Measurements from ENCODE around the gene CHD2. TPM values are rescaled to one million over a fixed set of nuclear protein-coding genes. Genes with fewer than 3 reads are reported as not detected.
A peak's percentile ranks its signal among the peaks of the same experiment; 100 is the strongest.

The CHD2 gene
- total and polyA plus RNA-seq, 4 donors: 13.9 to 90.2 (median 49.4) TPM

DNA sequence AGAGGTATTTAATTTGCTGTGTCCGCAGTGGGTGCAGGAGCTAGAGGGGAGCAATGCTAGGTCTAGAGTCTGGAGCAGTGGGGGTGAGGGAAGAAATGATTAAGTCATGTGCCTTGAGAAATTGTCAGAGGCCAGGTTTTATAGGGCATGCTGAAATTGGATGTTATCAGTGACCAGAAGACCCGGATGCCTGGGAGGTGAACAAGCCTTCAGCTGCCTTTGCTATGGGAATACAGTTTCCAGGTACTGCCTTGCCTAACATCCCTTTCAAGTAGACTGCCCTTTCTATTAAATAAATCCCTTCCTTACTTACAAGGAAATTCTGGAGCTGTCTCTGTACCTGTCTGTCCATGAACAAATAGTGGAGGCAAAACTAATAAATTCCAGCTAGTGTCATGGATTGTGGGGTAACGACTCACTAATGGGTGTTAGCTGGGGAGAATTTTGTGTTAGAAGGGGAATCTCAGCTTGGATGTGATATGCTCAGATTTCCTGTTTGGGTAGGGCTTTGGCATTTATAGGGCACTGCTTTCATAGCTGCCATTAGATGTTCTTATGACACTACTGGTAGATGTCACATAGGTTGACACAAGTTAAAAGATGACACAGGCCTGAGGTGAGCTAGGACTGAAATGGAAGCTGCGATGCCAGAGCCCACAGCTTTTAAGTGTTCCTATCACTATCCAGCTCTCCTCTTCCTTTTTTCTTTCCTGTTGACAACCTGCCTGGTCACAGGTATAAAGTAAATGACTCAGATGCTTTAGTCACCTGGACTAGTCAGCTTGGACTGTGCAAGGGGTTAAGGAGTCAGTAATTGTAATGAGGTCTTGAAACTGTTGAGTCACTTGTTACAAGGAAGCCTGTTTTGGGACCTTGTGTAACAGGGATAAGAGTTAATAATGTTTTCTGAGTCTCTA lies 21.3 kb downstream of the CHD2 start:
- no peak for DNase-seq (ENCODE audit: low spot score)
- Histone ChIP-seq H3K9ac (ENCODE audit: low read depth in 1 of 2, low read length in 2 of 2) (no peak overlapping the region), H3K4me1 (ENCODE audit: control insufficient read depth in 4 of 4, insufficient read depth in 4 of 4, low read length in 3 of 4) (peaks cover 6 to 43% (median 12%) of the 10 kb centered on the region in 4 donors)

More for the DNA sequence above, 21.3 kb downstream of the CHD2 start:
- H3K27ac ChIP-seq (ENCODE audit: low read depth in 1 of 2, low read length in 2 of 2): peak overlapping the region; percentile 56 to 66
- no peaks in the 10 kb centered on the region for H3K27me3 ChIP-seq (ENCODE audit: control insufficient read depth in 4 of 4, insufficient read depth in 4 of 4, low read length in 3 of 4)
- no peaks in the 10 kb centered on the region for H3K9me3 ChIP-seq (ENCODE audit: control insufficient read depth in 4 of 4, low read length in 3 of 4)
- 86% methylated on average over 4 of the region's 4 CpGs for WGBS
- H3K36me3 ChIP-seq (ENCODE audit: control insufficient read depth in 4 of 4, insufficient read depth in 3 of 4, low read depth in 1 of 4, low read length in 3 of 4): peaks cover 2 to 26% (median 13%) of the 10 kb centered on the region in 4 donors
- TF ChIP-seq, protein P1, sequence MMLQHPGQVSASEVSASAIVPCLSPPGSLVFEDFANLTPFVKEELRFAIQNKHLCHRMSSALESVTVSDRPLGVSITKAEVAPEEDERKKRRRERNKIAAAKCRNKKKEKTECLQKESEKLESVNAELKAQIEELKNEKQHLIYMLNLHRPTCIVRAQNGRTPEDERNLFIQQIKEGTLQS (IDR thresholded peaks at IDR 0.05): no peak
- TF ChIP-seq, protein P2, sequence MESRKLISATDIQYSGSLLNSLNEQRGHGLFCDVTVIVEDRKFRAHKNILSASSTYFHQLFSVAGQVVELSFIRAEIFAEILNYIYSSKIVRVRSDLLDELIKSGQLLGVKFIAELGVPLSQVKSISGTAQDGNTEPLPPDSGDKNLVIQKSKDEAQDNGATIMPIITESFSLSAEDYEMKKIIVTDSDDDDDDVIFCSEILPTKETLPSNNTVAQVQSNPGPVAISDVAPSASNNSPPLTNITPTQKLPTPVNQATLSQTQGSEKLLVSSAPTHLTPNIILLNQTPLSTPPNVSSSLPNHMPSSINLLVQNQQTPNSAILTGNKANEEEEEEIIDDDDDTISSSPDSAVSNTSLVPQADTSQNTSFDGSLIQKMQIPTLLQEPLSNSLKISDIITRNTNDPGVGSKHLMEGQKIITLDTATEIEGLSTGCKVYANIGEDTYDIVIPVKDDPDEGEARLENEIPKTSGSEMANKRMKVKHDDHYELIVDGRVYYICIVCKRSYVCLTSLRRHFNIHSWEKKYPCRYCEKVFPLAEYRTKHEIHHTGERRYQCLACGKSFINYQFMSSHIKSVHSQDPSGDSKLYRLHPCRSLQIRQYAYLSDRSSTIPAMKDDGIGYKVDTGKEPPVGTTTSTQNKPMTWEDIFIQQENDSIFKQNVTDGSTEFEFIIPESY (IDR thresholded peaks at IDR 0.05): no peak
- TF ChIP-seq GABPA (IDR thresholded peaks at IDR 0.05 in 1 of 2, conservative IDR thresholded peaks at IDR 0.05 in 1 of 2) (no peak), JUND (IDR thresholded peaks at IDR 0.05) (no peak), HNF4A (conservative IDR thresholded peaks at IDR 0.05) (no peak), FOXA1 (IDR thresholded peaks at IDR 0.05) (no peak), HNF4G (IDR thresholded peaks at IDR 0.05) (no peak), NR2F2 (IDR thresholded peaks at IDR 0.05) (no peak), FOXA2 (IDR thresholded peaks at IDR 0.05) (no peak), SP1 (IDR thresholded peaks at IDR 0.05) (no peak), YY1 (IDR thresholded peaks at IDR 0.05) (no peak), EGR1 (IDR thresholded peaks at IDR 0.05; ENCODE audit: low read depth in 2 of 2) (no peak), RAD21 (IDR thresholded peaks at IDR 0.05) (no peak), RXRA (IDR thresholded peaks at IDR 0.05) (no peak), TAF1 (conservative IDR thresholded peaks at IDR 0.05) (no peak)
- TF ChIP-seq, protein P3, sequence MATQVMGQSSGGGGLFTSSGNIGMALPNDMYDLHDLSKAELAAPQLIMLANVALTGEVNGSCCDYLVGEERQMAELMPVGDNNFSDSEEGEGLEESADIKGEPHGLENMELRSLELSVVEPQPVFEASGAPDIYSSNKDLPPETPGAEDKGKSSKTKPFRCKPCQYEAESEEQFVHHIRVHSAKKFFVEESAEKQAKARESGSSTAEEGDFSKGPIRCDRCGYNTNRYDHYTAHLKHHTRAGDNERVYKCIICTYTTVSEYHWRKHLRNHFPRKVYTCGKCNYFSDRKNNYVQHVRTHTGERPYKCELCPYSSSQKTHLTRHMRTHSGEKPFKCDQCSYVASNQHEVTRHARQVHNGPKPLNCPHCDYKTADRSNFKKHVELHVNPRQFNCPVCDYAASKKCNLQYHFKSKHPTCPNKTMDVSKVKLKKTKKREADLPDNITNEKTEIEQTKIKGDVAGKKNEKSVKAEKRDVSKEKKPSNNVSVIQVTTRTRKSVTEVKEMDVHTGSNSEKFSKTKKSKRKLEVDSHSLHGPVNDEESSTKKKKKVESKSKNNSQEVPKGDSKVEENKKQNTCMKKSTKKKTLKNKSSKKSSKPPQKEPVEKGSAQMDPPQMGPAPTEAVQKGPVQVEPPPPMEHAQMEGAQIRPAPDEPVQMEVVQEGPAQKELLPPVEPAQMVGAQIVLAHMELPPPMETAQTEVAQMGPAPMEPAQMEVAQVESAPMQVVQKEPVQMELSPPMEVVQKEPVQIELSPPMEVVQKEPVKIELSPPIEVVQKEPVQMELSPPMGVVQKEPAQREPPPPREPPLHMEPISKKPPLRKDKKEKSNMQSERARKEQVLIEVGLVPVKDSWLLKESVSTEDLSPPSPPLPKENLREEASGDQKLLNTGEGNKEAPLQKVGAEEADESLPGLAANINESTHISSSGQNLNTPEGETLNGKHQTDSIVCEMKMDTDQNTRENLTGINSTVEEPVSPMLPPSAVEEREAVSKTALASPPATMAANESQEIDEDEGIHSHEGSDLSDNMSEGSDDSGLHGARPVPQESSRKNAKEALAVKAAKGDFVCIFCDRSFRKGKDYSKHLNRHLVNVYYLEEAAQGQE (IDR thresholded peaks at IDR 0.05): no peak
- TF ChIP-seq, protein P4, sequence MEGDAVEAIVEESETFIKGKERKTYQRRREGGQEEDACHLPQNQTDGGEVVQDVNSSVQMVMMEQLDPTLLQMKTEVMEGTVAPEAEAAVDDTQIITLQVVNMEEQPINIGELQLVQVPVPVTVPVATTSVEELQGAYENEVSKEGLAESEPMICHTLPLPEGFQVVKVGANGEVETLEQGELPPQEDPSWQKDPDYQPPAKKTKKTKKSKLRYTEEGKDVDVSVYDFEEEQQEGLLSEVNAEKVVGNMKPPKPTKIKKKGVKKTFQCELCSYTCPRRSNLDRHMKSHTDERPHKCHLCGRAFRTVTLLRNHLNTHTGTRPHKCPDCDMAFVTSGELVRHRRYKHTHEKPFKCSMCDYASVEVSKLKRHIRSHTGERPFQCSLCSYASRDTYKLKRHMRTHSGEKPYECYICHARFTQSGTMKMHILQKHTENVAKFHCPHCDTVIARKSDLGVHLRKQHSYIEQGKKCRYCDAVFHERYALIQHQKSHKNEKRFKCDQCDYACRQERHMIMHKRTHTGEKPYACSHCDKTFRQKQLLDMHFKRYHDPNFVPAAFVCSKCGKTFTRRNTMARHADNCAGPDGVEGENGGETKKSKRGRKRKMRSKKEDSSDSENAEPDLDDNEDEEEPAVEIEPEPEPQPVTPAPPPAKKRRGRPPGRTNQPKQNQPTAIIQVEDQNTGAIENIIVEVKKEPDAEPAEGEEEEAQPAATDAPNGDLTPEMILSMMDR (IDR thresholded peaks at IDR 0.05; ENCODE audit: low read depth, low read length, missing input control): no peak
- TF ChIP-seq, protein P5, sequence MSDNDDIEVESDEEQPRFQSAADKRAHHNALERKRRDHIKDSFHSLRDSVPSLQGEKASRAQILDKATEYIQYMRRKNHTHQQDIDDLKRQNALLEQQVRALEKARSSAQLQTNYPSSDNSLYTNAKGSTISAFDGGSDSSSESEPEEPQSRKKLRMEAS (IDR thresholded peaks at IDR 0.05): no peak
- no peak overlapping the region for H3K4me3 ChIP-seq (ENCODE audit: low read depth in 1 of 3, low read length in 3 of 3)
